GM12878 (cell line): ENCODE measurements around the gene FXYD1. TPM values are rescaled to one million over a fixed set of nuclear protein-coding genes. Genes with fewer than 3 reads are reported as not detected.

ENCODE experiments used
- ATAC-seq: fragments of 200-7000 bp; cut with Tn5 transposase; 3 replicates; pipeline ENCODE4 v1.9.1; 2020; ENCODE audit warnings: mild to moderate bottlenecking, moderate library complexity
- BruUV-seq: library from RNA; stranded (reverse); fragments of 400-500 nt; replicated peaks from 2 replicates; lab custom pipeline; 2021; lab: Mats Ljungman, UMichigan
- CTCF ChIA-PET: fragments of 300-600 bp; sonication (Branson Sonifier 250); formaldehyde crosslinking; extraction: SDS; loops from one replicate; lab custom pipeline; 2021; ENCODE audit warnings: inconsistent platforms; lab: Yijun Ruan, JAX
- POLR2A ChIA-PET: fragments of 350-600 bp; formaldehyde crosslinking; extraction: SDS; loops from one replicate; lab custom pipeline; 2021; ENCODE audit warnings: inconsistent platforms; lab: Charles Lee
- RAD21 ChIA-PET: fragments of 300-600 bp; sonication (Branson Sonifier 250); formaldehyde crosslinking; loops from one replicate; lab custom pipeline; 2023; ENCODE audit warnings: antibody characterized with exemption; ENCODE audit not compliant: unreplicated experiment; lab: Charles Lee
- SMC1A ChIA-PET: fragments of 300-600 bp; sonication (Branson Sonifier 250); formaldehyde crosslinking; loops from one replicate; lab custom pipeline; 2023; ENCODE audit not compliant: unreplicated experiment, uncharacterized antibody; lab: Charles Lee
- DNase-seq: peaks from one replicate; pipeline ENCODE4 v3.0.0-alpha.2; 2011; ENCODE audit warnings: low read depth, low spot score
- FAIRE-seq: peaks from 3 replicates; lab custom pipeline; 2011; peaks lifted over from hg19 to GRCh38; lab: Jason Lieb, UNC
- H2AFZ ChIP-seq: 2 replicates; pipeline ENCODE4 v1.6.0; 2011; ENCODE audit warnings: low read depth, low read length, control low read depth; ENCODE audit not compliant: control insufficient read depth
- H3K27ac ChIP-seq: 2 replicates; pipeline ENCODE4 v1.5.1; 2011; ENCODE audit warnings: control low read depth; ENCODE audit not compliant: control insufficient read depth, insufficient read depth
- H3K27me3 ChIP-seq, 2 experiments: replicated peaks in 1 of 2; 2 replicates each; pipeline versions ENCODE4 v1.6.0 to v1.6.1; 2011; ENCODE audit warnings: low read length in 1 of 2; ENCODE audit not compliant: control insufficient read depth in 2 of 2, insufficient read depth in 2 of 2
- H3K36me3 ChIP-seq, 2 experiments: 2 replicates each; pipeline ENCODE4 v1.5.1; 2011; ENCODE audit warnings: low read length in 1 of 2; ENCODE audit not compliant: control insufficient read depth in 2 of 2, insufficient read depth in 2 of 2
- H3K4me1 ChIP-seq: 2 replicates; pipeline ENCODE4 v1.6.1; 2011; ENCODE audit warnings: mild to moderate bottlenecking, low read length, moderate library complexity, mixed read lengths; ENCODE audit not compliant: control insufficient read depth, insufficient read depth
- H3K4me2 ChIP-seq: 2 replicates; pipeline ENCODE4 v1.6.0; 2011; ENCODE audit warnings: control low read depth; ENCODE audit not compliant: control insufficient read depth, insufficient read depth
- H3K4me3 ChIP-seq: fragments of 200-600 bp; sonication (generic); 2 replicates; pipeline ENCODE4 v1.5.1; 2016
- H3K79me2 ChIP-seq: 2 replicates; pipeline ENCODE4 v1.6.0; 2011; ENCODE audit warnings: low read length; ENCODE audit not compliant: control insufficient read depth, insufficient read depth
- H3K9ac ChIP-seq: 2 replicates; pipeline ENCODE4 v1.8.0; 2011; ENCODE audit warnings: low read length, control low read depth, mixed read lengths; ENCODE audit not compliant: control insufficient read depth, insufficient read depth
- H3K9me3 ChIP-seq: replicated peaks from 3 replicates; pipeline ENCODE4 v1.5.1; 2011; ENCODE audit warnings: mild to moderate bottlenecking, low read length; ENCODE audit not compliant: control insufficient read depth, insufficient read depth
- H4K20me1 ChIP-seq: 2 replicates; pipeline ENCODE4 v1.6.0; 2011; ENCODE audit not compliant: control insufficient read depth, insufficient read depth
- CHD1 ChIP-seq: IDR thresholded peaks from 2 replicates; pipeline ENCODE4 v1.6.1; 2012; ENCODE audit warnings: low read depth, low read length, improper control_type of control experiment
- IKZF1 ChIP-seq: fragments of 450-650 bp; conservative IDR thresholded peaks from 2 replicates; pipeline ENCODE4 v1.6.1; 2017; ENCODE audit warnings: antibody characterized with exemption, mild to moderate bottlenecking
- IKZF2 ChIP-seq, 2 experiments: fragments of 450-650 bp; IDR thresholded peaks; 2 replicates each; pipeline ENCODE4 v1.6.1; 2017; ENCODE audit warnings: mild to moderate bottlenecking in 2 of 2, moderate library complexity in 2 of 2
- KDM1A ChIP-seq: fragments of 200-600 bp; sonication (generic); IDR thresholded peaks from 2 replicates; pipeline ENCODE4 v1.6.1; 2016; ENCODE audit warnings: borderline replicate concordance
- NBN ChIP-seq: fragments of 450-650 bp; IDR thresholded peaks from 2 replicates; pipeline ENCODE4 v1.6.1; 2016
- SMAD1 ChIP-seq: fragments of 450-650 bp; IDR thresholded peaks from 2 replicates; pipeline ENCODE4 v1.6.1; 2018; ENCODE audit warnings: mild to moderate bottlenecking, low read depth; ENCODE audit not compliant: partially characterized antibody
- SMAD5 ChIP-seq: IDR thresholded peaks from 2 replicates; pipeline ENCODE4 v1.6.1; 2016; ENCODE audit warnings: antibody characterized with exemption, low read depth
- TCF7 ChIP-seq: IDR thresholded peaks from 2 replicates; pipeline ENCODE4 v1.6.1; 2014; ENCODE audit warnings: antibody characterized with exemption, borderline replicate concordance
- WGBS: methylation state at CpG from one replicate; pipeline ENCODE4 v1.1.6; 2016; ENCODE audit warnings: low lambda C conversion rate; ENCODE audit not compliant: insufficient replicate concordance, insufficient coverage; ENCODE audit errors: missing lambda C conversion rate; 5-methylcytosine and 5-hydroxymethylcytosine counted together
- in situ Hi-C: fragments of 300-500 bp; cut with MboI; formaldehyde crosslinking; loops from 9 replicates; pipeline ENCODE4 v1.14.3; 2018; ENCODE audit warnings: mixed read lengths
- intact Hi-C: fragments of 100-400 bp; cut with micrococcal nuclease; formaldehyde crosslinking; loops from one replicate; pipeline ENCODE4 v1.14.2; 2022; ENCODE audit not compliant: unreplicated experiment
- polyA plus RNA-seq, 11 experiments: library from polyadenylated mRNA; depleted of rRNA in 4 of 11; unstranded in 6 of 11; stranded (reverse) in 5 of 11; fragments of >200 nt; fragmentation: Nextera tagmentation in 4 of 11; fragmentation: Illumina TruSeq in 1 of 11; extraction: Ambion mirVana in 4 of 11; extraction: Trizol in 1 of 11; gene quantifications; 1 replicate in 1 of 11; 2 replicates in 10 of 11; pipeline versions ENCODE4 v1.2.1 to v1.2.3, GENCODE V29; 2011 to 2016; ENCODE audit warnings: inconsistent platforms in 2 of 11, missing spikeins in 2 of 11, low read depth in 1 of 11
- total RNA-seq, 4 experiments: library from RNA; depleted of rRNA in 3 of 4; stranded (reverse); fragments of >200 nt in 3 of 4; fragmentation: Illumina TruSeq in 1 of 4; extraction: Trizol in 1 of 4; gene quantifications; 2 replicates each; pipeline versions ENCODE4 v1.2.1 to v1.2.3, GENCODE V29; 2013 to 2021
- TF ChIP-seq, protein P1 (sequence below): fragments of 450-650 bp; IDR thresholded peaks from 2 replicates; pipeline ENCODE4 v1.6.1; 2018; ENCODE audit warnings: borderline replicate concordance, mild to moderate bottlenecking; ENCODE audit not compliant: partially characterized antibody
- TF ChIP-seq, protein P2 (sequence below): fragments of 450-650 bp; IDR thresholded peaks from 2 replicates; pipeline ENCODE4 v1.6.1; 2016; ENCODE audit warnings: mild to moderate bottlenecking, moderate library complexity, borderline replicate concordance
- TF ChIP-seq, protein P3 (sequence below), 3 experiments: IDR thresholded peaks in 2 of 3; conservative IDR thresholded peaks in 1 of 3; 2 replicates each; pipeline ENCODE4 v1.5.1; 2011; ENCODE audit warnings: low read depth in 3 of 3, low read length in 3 of 3, mild to moderate bottlenecking in 3 of 3, control low read depth in 2 of 3, moderate library complexity in 2 of 3, inconsistent platforms in 1 of 3, mixed read lengths in 1 of 3; ENCODE audit not compliant: control insufficient read depth in 2 of 3, insufficient read depth in 1 of 3; ENCODE audit errors: extremely low read depth in 1 of 3

Gene FXYD1
- total and polyA plus RNA-seq, 10 of the 15 experiments (the other 5 are each of a cell fraction or from before 2014, with no cell fraction given): 0.34 to 1.2 (median 0.49) TPM; not detected in 4

DNA sequence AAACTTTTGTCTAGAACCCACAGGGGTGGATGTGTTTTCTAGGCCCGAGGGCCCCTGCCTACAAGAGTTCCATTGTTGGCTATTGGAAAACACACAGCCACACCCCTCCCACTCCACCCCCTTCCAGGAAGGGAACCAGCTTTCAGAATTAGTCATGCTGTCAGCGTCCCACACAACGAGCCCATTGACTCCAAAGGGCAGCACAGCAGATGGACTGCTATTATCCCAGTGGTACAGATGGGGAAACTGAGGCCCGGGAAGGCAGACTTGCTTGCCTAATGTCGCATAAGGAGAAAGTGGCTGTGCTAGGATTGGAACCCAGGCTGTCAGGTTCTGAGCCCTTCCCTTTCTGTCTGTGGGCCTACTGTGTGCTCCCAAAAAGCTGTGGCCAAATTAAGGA, 31.1 kb upstream of the FXYD1 start:
- ChIA-PET CTCF (no interaction called here), POLR2A (interaction anchor here (1.1 kb wide), 1 partner anchor 17 kb away, joined by 3 read pairs; no protein-coding TSS in a partner anchor), SMC1A (no interaction called here), RAD21 (interaction anchor here (0.6 kb wide), 1 partner anchor 11 kb away, joined by 3 read pairs; no protein-coding TSS in a partner anchor)
- no peak for FAIRE-seq
- no peak for ATAC-seq
- Histone ChIP-seq H3K36me3 (no peaks in the 10 kb centered on the region), H3K4me3 (no peak overlapping the region), H3K9me3 (no peaks in the 10 kb centered on the region; the same call in 2 of the 3 replicates), H4K20me1 (no peaks in the 10 kb centered on the region), H3K27ac (no peak overlapping the region), H3K79me2 (no peaks in the 10 kb centered on the region), H3K9ac (no peak overlapping the region), H2AFZ (no peak overlapping the region), H3K27me3 (peaks cover 0 to 2% of the 10 kb centered on the region in 2 experiments; a peak in 1 of 4 replicates), H3K4me2 (no peak overlapping the region), H3K4me1 (no peaks in the 10 kb centered on the region)
- 20% methylated on average over 5 of the region's 5 CpGs for WGBS
- BruUV-seq: no TSS peak
- DNase-seq: no peak
- in situ Hi-C loops (no loop called here), intact Hi-C loops (no loop called here)
- TF ChIP-seq SMAD5 (no peak), IKZF2 (IDR thresholded peaks at IDR 0.05) (peak; percentile 38 to 50; a peak in 2 of 4 replicates), IKZF1 (0 out of 2 replicates have a peak, but pooled peaks have one; percentile 46), NBN (no peak), CHD1 (no peak), SMAD1 (no peak), KDM1A (no peak), TCF7 (no peak)
- TF ChIP-seq, protein P1, sequence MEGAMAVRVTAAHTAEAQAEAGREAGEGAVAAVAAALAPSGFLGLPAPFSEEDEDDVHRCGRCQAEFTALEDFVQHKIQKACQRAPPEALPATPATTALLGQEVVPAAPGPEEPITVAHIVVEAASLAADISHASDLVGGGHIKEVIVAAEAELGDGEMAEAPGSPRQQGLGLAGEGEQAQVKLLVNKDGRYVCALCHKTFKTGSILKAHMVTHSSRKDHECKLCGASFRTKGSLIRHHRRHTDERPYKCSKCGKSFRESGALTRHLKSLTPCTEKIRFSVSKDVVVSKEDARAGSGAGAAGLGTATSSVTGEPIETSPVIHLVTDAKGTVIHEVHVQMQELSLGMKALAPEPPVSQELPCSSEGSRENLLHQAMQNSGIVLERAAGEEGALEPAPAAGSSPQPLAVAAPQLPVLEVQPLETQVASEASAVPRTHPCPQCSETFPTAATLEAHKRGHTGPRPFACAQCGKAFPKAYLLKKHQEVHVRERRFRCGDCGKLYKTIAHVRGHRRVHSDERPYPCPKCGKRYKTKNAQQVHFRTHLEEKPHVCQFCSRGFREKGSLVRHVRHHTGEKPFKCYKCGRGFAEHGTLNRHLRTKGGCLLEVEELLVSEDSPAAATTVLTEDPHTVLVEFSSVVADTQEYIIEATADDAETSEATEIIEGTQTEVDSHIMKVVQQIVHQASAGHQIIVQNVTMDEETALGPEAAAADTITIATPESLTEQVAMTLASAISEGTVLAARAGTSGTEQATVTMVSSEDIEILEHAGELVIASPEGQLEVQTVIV: no peak
- TF ChIP-seq, protein P2, sequence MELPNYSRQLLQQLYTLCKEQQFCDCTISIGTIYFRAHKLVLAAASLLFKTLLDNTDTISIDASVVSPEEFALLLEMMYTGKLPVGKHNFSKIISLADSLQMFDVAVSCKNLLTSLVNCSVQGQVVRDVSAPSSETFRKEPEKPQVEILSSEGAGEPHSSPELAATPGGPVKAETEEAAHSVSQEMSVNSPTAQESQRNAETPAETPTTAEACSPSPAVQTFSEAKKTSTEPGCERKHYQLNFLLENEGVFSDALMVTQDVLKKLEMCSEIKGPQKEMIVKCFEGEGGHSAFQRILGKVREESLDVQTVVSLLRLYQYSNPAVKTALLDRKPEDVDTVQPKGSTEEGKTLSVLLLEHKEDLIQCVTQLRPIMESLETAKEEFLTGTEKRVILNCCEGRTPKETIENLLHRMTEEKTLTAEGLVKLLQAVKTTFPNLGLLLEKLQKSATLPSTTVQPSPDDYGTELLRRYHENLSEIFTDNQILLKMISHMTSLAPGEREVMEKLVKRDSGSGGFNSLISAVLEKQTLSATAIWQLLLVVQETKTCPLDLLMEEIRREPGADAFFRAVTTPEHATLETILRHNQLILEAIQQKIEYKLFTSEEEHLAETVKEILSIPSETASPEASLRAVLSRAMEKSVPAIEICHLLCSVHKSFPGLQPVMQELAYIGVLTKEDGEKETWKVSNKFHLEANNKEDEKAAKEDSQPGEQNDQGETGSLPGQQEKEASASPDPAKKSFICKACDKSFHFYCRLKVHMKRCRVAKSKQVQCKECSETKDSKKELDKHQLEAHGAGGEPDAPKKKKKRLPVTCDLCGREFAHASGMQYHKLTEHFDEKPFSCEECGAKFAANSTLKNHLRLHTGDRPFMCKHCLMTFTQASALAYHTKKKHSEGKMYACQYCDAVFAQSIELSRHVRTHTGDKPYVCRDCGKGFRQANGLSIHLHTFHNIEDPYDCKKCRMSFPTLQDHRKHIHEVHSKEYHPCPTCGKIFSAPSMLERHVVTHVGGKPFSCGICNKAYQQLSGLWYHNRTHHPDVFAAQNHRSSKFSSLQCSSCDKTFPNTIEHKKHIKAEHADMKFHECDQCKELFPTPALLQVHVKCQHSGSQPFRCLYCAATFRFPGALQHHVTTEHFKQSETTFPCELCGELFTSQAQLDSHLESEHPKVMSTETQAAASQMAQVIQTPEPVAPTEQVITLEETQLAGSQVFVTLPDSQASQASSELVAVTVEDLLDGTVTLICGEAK: no peak
- TF ChIP-seq, protein P3, sequence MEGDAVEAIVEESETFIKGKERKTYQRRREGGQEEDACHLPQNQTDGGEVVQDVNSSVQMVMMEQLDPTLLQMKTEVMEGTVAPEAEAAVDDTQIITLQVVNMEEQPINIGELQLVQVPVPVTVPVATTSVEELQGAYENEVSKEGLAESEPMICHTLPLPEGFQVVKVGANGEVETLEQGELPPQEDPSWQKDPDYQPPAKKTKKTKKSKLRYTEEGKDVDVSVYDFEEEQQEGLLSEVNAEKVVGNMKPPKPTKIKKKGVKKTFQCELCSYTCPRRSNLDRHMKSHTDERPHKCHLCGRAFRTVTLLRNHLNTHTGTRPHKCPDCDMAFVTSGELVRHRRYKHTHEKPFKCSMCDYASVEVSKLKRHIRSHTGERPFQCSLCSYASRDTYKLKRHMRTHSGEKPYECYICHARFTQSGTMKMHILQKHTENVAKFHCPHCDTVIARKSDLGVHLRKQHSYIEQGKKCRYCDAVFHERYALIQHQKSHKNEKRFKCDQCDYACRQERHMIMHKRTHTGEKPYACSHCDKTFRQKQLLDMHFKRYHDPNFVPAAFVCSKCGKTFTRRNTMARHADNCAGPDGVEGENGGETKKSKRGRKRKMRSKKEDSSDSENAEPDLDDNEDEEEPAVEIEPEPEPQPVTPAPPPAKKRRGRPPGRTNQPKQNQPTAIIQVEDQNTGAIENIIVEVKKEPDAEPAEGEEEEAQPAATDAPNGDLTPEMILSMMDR (IDR thresholded peaks at IDR 0.05 in 2 of 3, conservative IDR thresholded peaks at IDR 0.05 in 1 of 3; ENCODE audit: control insufficient read depth in 2 of 3, extremely low read depth in 1 of 3, insufficient read depth in 1 of 3, low read depth in 3 of 3, low read length in 3 of 3): no peak
